CD4-positive, alpha-beta T cell (primary cell): ENCODE data around the gene ASTN1. TPM values are rescaled to one million over a fixed set of nuclear protein-coding genes. Genes with fewer than 3 reads are reported as not detected.

ENCODE experiments used
- ATAC-seq: fragments of 200-7000 bp; cut with Tn5 transposase; one replicate; pipeline ENCODE4 v1.10.0; 2022; ENCODE audit warnings: mild to moderate bottlenecking; ENCODE audit not compliant: poor library complexity
- CTCF ChIA-PET: fragments of 350-600 bp; sonication (Branson Sonifier 250); formaldehyde crosslinking; loops from one replicate; lab custom pipeline; 2021; ENCODE audit warnings: antibody characterized with exemption, inconsistent platforms; lab: Charles Lee
- POLR2A ChIA-PET: fragments of 350-600 bp; sonication (Branson Sonifier 250); formaldehyde crosslinking; loops from one replicate; lab custom pipeline; 2021; ENCODE audit warnings: antibody characterized with exemption, inconsistent platforms; lab: Charles Lee
- DNase-seq, 14 experiments: peaks; one replicate each; pipeline ENCODE4 v3.0.0-alpha.2; 2013 to 2020; ENCODE audit warnings: mixed read lengths in 2 of 14
- H3K27ac ChIP-seq, 2 donors: one replicate each; pipeline versions ENCODE4 v1.5.1 to v1.7.0; 2013; ENCODE audit warnings: low read length in 2 of 2, low read depth in 1 of 2, mild to moderate bottlenecking in 1 of 2
- H3K27me3 ChIP-seq, 2 experiments: 1 replicate in 1 of 2; 2 replicates in 1 of 2; pipeline versions ENCODE4 v1.6.1 to v1.7.0; 2013; ENCODE audit warnings: low read length in 2 of 2, control low read depth in 1 of 2, mild to moderate bottlenecking in 1 of 2, moderate library complexity in 1 of 2; ENCODE audit not compliant: insufficient read depth in 2 of 2, control insufficient read depth in 1 of 2
- H3K36me3 ChIP-seq: one replicate; pipeline ENCODE4 v1.6.1; 2013; ENCODE audit warnings: low read length, control low read depth; ENCODE audit not compliant: insufficient read depth
- H3K4me1 ChIP-seq: one replicate; pipeline ENCODE4 v1.6.1; 2013; ENCODE audit warnings: low read length, control low read depth; ENCODE audit not compliant: insufficient read depth
- H3K4me3 ChIP-seq: one replicate; pipeline ENCODE4 v1.5.1; 2013; ENCODE audit warnings: mild to moderate bottlenecking, low read length, moderate library complexity
- H3K9me3 ChIP-seq, 2 experiments: 1 replicate in 1 of 2; 2 replicates in 1 of 2; pipeline versions ENCODE4 v1.6.1 to v1.7.0; 2013; ENCODE audit warnings: low read length in 2 of 2, mild to moderate bottlenecking in 2 of 2, control low read depth in 1 of 2, moderate library complexity in 1 of 2; ENCODE audit not compliant: control insufficient read depth in 1 of 2, insufficient read depth in 1 of 2
- H3K27ac Mint-ChIP-seq: one replicate; pipeline ENCODE4 v1.8.0; 2020; ENCODE audit warnings: mixed read lengths
- H3K27me3 Mint-ChIP-seq: one replicate; pipeline ENCODE4 v1.8.0; 2021; ENCODE audit warnings: mixed read lengths
- H3K36me3 Mint-ChIP-seq: one replicate; pipeline ENCODE4 v1.8.0; 2021; ENCODE audit warnings: low read depth, mixed read lengths
- H3K4me1 Mint-ChIP-seq: one replicate; pipeline ENCODE4 v1.8.0; 2021; ENCODE audit warnings: low read depth, mixed read lengths
- H3K4me3 Mint-ChIP-seq: one replicate; pipeline ENCODE4 v1.8.0; 2020; ENCODE audit warnings: mild to moderate bottlenecking, mixed read lengths
- H3K9me3 Mint-ChIP-seq: one replicate; pipeline ENCODE4 v1.8.0; 2020; ENCODE audit warnings: mixed read lengths
- intact Hi-C, 2 experiments: fragments of 100-400 bp; cut with DNase I in 1 of 2; cut with micrococcal nuclease in 1 of 2; formaldehyde crosslinking; loops; one replicate each; pipeline versions ENCODE4 v1.15.1 to v1.9.0; 2023 to 2025; cut with DNase I, micrococcal nuclease
- total RNA-seq, 174 experiments: library from RNA in 2 of 174; stranded (reverse) in 2 of 174; gene quantifications; one replicate each; pipeline ENCODE4 v1.2.3 and lab custom pipeline; 2021 to 2026
- TF ChIP-seq, protein P1 (sequence below): fragments of 200-600 bp; IDR thresholded peaks from one replicate; pipeline ENCODE4 v1.8.0; 2022; ENCODE audit warnings: antibody characterized with exemption, mild to moderate bottlenecking

ASTN1 gene
- total RNA-seq, 2 experiments from 2014 or later = not detected

DNA sequence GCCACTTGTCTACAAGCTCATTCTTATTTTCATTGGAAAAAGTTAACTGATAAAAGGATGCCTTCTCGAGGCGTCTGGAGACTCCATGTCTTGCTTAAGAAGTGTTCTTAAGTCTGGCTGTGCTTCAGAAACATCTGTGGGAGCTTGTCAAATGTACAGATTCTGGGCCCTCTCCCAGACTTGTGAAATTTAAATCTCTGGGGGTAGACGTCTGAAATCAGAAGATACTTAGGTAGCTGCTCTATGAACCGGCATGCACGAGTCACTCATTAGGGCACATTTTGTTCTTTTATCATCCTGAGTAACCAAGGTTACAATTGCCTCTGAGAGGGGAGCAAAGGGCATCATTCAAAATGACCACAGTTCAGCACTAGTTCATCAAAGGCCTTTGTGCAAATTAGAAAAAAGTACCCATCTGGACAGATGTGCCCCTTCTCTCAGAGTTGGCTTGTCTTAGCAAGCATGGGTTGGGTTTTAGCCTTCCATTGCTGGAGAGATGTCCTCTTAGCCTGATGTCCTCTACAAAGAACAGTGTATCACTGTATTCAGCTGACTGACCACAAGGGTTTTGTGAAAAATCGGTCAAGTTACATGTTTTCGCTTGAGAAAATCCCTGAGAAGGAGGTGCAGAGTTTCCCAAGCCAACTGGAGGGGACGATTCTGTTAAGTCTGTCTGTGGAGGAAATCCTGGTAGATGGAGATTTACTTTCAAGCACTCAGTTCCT is 156.9 kb downstream of the ASTN1 start:
- intact Hi-C loops = no loop called here
- no peak overlapping the region for H3K27ac Mint-ChIP-seq
- DNase-seq = no peak
- H3K27ac ChIP-seq = no peak overlapping the region
- no peak overlapping the region for H3K4me3 Mint-ChIP-seq
- H3K4me3 ChIP-seq = no peak overlapping the region
- no peaks in the 10 kb centered on the region for H3K36me3 Mint-ChIP-seq
- no peaks in the 10 kb centered on the region for H3K9me3 ChIP-seq
- ChIA-PET POLR2A (no interaction called here), CTCF (no interaction called here)
- TF ChIP-seq, protein P1, sequence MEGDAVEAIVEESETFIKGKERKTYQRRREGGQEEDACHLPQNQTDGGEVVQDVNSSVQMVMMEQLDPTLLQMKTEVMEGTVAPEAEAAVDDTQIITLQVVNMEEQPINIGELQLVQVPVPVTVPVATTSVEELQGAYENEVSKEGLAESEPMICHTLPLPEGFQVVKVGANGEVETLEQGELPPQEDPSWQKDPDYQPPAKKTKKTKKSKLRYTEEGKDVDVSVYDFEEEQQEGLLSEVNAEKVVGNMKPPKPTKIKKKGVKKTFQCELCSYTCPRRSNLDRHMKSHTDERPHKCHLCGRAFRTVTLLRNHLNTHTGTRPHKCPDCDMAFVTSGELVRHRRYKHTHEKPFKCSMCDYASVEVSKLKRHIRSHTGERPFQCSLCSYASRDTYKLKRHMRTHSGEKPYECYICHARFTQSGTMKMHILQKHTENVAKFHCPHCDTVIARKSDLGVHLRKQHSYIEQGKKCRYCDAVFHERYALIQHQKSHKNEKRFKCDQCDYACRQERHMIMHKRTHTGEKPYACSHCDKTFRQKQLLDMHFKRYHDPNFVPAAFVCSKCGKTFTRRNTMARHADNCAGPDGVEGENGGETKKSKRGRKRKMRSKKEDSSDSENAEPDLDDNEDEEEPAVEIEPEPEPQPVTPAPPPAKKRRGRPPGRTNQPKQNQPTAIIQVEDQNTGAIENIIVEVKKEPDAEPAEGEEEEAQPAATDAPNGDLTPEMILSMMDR = no peak
- H3K36me3 ChIP-seq = no peaks in the 10 kb centered on the region
- no peaks in the 10 kb centered on the region for H3K4me1 Mint-ChIP-seq
- no peak for ATAC-seq
- no peaks in the 10 kb centered on the region for H3K27me3 Mint-ChIP-seq
- no peaks in the 10 kb centered on the region for H3K9me3 Mint-ChIP-seq
- H3K27me3 ChIP-seq = no peaks in the 10 kb centered on the region
- no peaks in the 10 kb centered on the region for H3K4me1 ChIP-seq

DNA sequence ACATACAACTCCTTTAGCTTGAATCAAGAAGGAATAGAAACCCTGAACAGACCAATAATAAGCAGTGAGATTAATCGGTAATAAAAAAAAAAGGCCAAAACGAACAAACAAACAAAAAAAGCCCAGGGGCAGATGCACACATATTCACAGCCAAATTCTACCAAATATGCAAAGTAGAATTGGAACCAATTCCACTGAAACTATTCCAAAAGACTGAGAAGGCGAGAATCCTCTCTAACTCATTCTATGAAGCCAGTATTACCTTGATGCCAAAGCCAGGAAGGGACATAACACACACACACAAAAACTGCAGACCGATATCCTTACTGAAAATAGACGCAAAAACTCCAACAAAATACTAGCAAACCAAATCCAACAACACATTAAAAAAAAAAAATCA is 161.6 kb downstream of the ASTN1 start:
- Histone ChIP-seq H3K27me3 (no peaks in the 10 kb centered on the region), H3K36me3 (no peaks in the 10 kb centered on the region), H3K9me3 (no peaks in the 10 kb centered on the region), H3K27ac (no peak overlapping the region), H3K4me3 (no peak overlapping the region), H3K4me1 (no peaks in the 10 kb centered on the region)
- Mint-ChIP-seq H3K4me3 (no peak overlapping the region), H3K36me3 (no peaks in the 10 kb centered on the region), H3K27ac (no peak overlapping the region), H3K9me3 (no peaks in the 10 kb centered on the region), H3K4me1 (no peaks in the 10 kb centered on the region), H3K27me3 (no peaks in the 10 kb centered on the region)
- ChIA-PET POLR2A (no interaction called here), CTCF (no interaction called here)
- ATAC-seq (no peak), DNase-seq (no peak)
- TF ChIP-seq, protein P1 = no peak
- intact Hi-C loops = no loop called here

DNA sequence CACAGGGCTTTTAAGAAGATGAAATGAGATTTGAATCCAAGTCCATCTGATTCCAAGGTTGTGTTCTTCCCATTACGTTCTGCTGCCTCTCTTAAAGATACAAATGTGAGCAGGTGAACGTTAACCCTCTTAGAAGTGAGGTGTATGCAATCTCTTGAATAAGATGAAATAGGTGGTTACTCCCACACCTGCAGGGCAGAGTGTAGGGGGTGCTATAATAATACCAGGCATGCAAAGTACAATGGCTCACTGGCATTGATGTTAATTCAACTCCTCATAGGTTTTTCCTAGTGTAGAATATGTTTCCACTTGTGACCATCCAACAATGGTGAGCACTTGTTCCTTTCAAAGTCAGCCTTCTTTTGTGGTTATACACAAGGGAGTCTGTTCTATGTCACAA is 163.0 kb downstream of the ASTN1 start:
- ChIA-PET POLR2A (no interaction called here), CTCF (no interaction called here)
- Mint-ChIP-seq H3K9me3 (no peaks in the 10 kb centered on the region), H3K27ac (no peak overlapping the region), H3K4me1 (no peaks in the 10 kb centered on the region), H3K36me3 (no peaks in the 10 kb centered on the region), H3K27me3 (no peaks in the 10 kb centered on the region), H3K4me3 (no peak overlapping the region)
- Histone ChIP-seq H3K36me3 (no peaks in the 10 kb centered on the region), H3K4me3 (no peak overlapping the region), H3K4me1 (no peaks in the 10 kb centered on the region), H3K27ac (no peak overlapping the region), H3K9me3 (no peaks in the 10 kb centered on the region), H3K27me3 (no peaks in the 10 kb centered on the region)
- no peak for DNase-seq
- TF ChIP-seq, protein P1 = no peak
- intact Hi-C loops = no loop called here
- ATAC-seq = no peak
